ENCODE results near the gene DPEP3. TPM values are rescaled to one million over a fixed set of nuclear protein-coding genes. Genes with fewer than 3 reads are reported as not detected.

DPEP3 gene
- total and polyA plus RNA-seq, 10 of the 15 experiments (the other 5 are each of a cell fraction or from before 2014, with no cell fraction given): not detected

GRCh38 chr16:67963292-67963661 is 17.0 kb downstream of the DPEP3 start:
- no peak for DNase-seq (ENCODE audit: low read depth, low spot score)
- POLR2A ChIA-PET: interaction anchor here (1.0 kb wide), 1 partner anchor 22 kb away, joined by 3 read pairs; no protein-coding TSS in a partner anchor
- peaks cover 18% of the 10 kb centered on the region for H3K4me1 ChIP-seq (ENCODE audit: control insufficient read depth, insufficient read depth, low read length)
- H3K4me3 ChIP-seq: no peak overlapping the region
- intact Hi-C loops (cut with micrococcal nuclease; ENCODE audit: unreplicated experiment) (no loop called here), in situ Hi-C loops (cut with MboI) (no loop called here)
- no peak for ATAC-seq
- no TSS peak for BruUV-seq (replicated peaks)
- CTCF ChIA-PET: interaction anchor here (0.9 to 1.1 kb wide), 2 partner anchors 19 to 149 kb away, joined by 3 to 4 read pairs; partner anchors contain the start of gene LCAT
- no peak overlapping the region for H3K9ac ChIP-seq (ENCODE audit: control insufficient read depth, insufficient read depth, low read length)
- SMC1A ChIA-PET (ENCODE audit: uncharacterized antibody, unreplicated experiment): no interaction called here
- 86% methylated on average over 2 of the region's 2 CpGs for WGBS (ENCODE audit: insufficient coverage, insufficient replicate concordance, low lambda C conversion rate, missing lambda C conversion rate)
- no peak overlapping the region for H3K4me2 ChIP-seq (ENCODE audit: control insufficient read depth, insufficient read depth)
- H2AFZ ChIP-seq (ENCODE audit: control insufficient read depth, low read depth, low read length): no peak overlapping the region
- no peak for FAIRE-seq
- H3K36me3 ChIP-seq (ENCODE audit: control insufficient read depth in 2 of 2, insufficient read depth in 2 of 2, low read length in 1 of 2): peaks cover 4 to 6% of the 10 kb centered on the region in 2 experiments; a peak in 3 of 4 replicates
- H3K27ac ChIP-seq (ENCODE audit: control insufficient read depth, insufficient read depth): no peak overlapping the region
- no peaks in the 10 kb centered on the region for H3K27me3 ChIP-seq (replicated peaks in 1 of 2; ENCODE audit: control insufficient read depth in 2 of 2, insufficient read depth in 2 of 2, low read length in 1 of 2)
- RAD21 ChIA-PET (ENCODE audit: unreplicated experiment): no interaction called here
- H3K9me3 ChIP-seq (replicated peaks; ENCODE audit: control insufficient read depth, insufficient read depth, low read length): no peaks in the 10 kb centered on the region
- H4K20me1 ChIP-seq (ENCODE audit: control insufficient read depth, insufficient read depth): no peaks in the 10 kb centered on the region
- peaks cover 20% of the 10 kb centered on the region for H3K79me2 ChIP-seq (ENCODE audit: control insufficient read depth, insufficient read depth, low read length)
- TF ChIP-seq SREBF1 (IDR thresholded peaks at IDR 0.05; ENCODE audit: low read length) (no peak), ZNF207 (IDR thresholded peaks at IDR 0.05; ENCODE audit: borderline replicate concordance) (no peak), TARDBP (IDR thresholded peaks at IDR 0.05; ENCODE audit: borderline replicate concordance) (no peak), IRF3 (IDR thresholded peaks at IDR 0.05) (no peak), EZH2 (IDR thresholded peaks at IDR 0.05; ENCODE audit: borderline replicate concordance, control insufficient read depth, low read depth, low read length) (no peak), MTA3 (IDR thresholded peaks at IDR 0.05; ENCODE audit: borderline replicate concordance, low read length) (no peak), BHLHE40 (IDR thresholded peaks at IDR 0.05; ENCODE audit: borderline replicate concordance in 1 of 2, low read depth in 2 of 2, low read length in 1 of 2) (no peak), CHD1 (IDR thresholded peaks at IDR 0.05; ENCODE audit: low read depth, low read length) (no peak), ZNF217 (IDR thresholded peaks at IDR 0.05) (no peak), KDM1A (IDR thresholded peaks at IDR 0.05; ENCODE audit: borderline replicate concordance) (no peak), SMC3 (IDR thresholded peaks at IDR 0.05; ENCODE audit: borderline replicate concordance, low read length) (no peak), TAF1 (IDR thresholded peaks at IDR 0.05; ENCODE audit: borderline replicate concordance, low read depth, low read length) (no peak), SUPT20H (IDR thresholded peaks at IDR 0.05; ENCODE audit: borderline replicate concordance, control insufficient read depth, low read depth, low read length) (no peak), ZNF622 (IDR thresholded peaks at IDR 0.05) (no peak)
- TF ChIP-seq, protein P1, sequence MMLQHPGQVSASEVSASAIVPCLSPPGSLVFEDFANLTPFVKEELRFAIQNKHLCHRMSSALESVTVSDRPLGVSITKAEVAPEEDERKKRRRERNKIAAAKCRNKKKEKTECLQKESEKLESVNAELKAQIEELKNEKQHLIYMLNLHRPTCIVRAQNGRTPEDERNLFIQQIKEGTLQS (IDR thresholded peaks at IDR 0.05; ENCODE audit: borderline replicate concordance, extremely low read depth, low read depth, low read length): no peak
- TF ChIP-seq, protein P2, sequence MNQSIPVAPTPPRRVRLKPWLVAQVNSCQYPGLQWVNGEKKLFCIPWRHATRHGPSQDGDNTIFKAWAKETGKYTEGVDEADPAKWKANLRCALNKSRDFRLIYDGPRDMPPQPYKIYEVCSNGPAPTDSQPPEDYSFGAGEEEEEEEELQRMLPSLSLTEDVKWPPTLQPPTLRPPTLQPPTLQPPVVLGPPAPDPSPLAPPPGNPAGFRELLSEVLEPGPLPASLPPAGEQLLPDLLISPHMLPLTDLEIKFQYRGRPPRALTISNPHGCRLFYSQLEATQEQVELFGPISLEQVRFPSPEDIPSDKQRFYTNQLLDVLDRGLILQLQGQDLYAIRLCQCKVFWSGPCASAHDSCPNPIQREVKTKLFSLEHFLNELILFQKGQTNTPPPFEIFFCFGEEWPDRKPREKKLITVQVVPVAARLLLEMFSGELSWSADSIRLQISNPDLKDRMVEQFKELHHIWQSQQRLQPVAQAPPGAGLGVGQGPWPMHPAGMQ (IDR thresholded peaks at IDR 0.05; ENCODE audit: borderline replicate concordance): no peak
- TF ChIP-seq, protein P3, sequence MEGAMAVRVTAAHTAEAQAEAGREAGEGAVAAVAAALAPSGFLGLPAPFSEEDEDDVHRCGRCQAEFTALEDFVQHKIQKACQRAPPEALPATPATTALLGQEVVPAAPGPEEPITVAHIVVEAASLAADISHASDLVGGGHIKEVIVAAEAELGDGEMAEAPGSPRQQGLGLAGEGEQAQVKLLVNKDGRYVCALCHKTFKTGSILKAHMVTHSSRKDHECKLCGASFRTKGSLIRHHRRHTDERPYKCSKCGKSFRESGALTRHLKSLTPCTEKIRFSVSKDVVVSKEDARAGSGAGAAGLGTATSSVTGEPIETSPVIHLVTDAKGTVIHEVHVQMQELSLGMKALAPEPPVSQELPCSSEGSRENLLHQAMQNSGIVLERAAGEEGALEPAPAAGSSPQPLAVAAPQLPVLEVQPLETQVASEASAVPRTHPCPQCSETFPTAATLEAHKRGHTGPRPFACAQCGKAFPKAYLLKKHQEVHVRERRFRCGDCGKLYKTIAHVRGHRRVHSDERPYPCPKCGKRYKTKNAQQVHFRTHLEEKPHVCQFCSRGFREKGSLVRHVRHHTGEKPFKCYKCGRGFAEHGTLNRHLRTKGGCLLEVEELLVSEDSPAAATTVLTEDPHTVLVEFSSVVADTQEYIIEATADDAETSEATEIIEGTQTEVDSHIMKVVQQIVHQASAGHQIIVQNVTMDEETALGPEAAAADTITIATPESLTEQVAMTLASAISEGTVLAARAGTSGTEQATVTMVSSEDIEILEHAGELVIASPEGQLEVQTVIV (IDR thresholded peaks at IDR 0.05; ENCODE audit: borderline replicate concordance, partially characterized antibody): no peak

Measured in GM12878 (cell line).